HepG2 (cell line): ENCODE data around the gene SLCO4A1. TPM values are rescaled to one million over a fixed set of nuclear protein-coding genes. Genes with fewer than 3 reads are reported as not detected.

ENCODE experiments used
- CHCHD3 ChIP-seq: sonication (generic); formaldehyde crosslinking; IDR thresholded peaks from 2 replicates; pipeline ENCODE4 v1.8.0; 2022; ENCODE audit warnings: mild to moderate bottlenecking, missing genetic modification reagents, moderate library complexity
- MXD4 ChIP-seq: IDR thresholded peaks from 2 replicates; pipeline ENCODE4 v1.6.1; 2016; ENCODE audit warnings: mild to moderate bottlenecking, missing biosample characterization, missing genetic modification reagents
- NCOA2 ChIP-seq: sonication (generic); formaldehyde crosslinking; IDR thresholded peaks from 2 replicates; pipeline ENCODE4 v1.8.0; 2022; ENCODE audit warnings: inconsistent platforms
- PAWR ChIP-seq: sonication (generic); formaldehyde crosslinking; IDR thresholded peaks from 2 replicates; pipeline ENCODE4 v1.4.0; 2020; ENCODE audit warnings: missing genetic modification reagents, mild to moderate bottlenecking, borderline replicate concordance
- PHF8 ChIP-seq: sonication (generic); formaldehyde crosslinking; IDR thresholded peaks from 2 replicates; pipeline ENCODE4 v1.5.0; 2020; ENCODE audit warnings: missing genetic modification reagents
- SAFB2 ChIP-seq: sonication (generic); formaldehyde crosslinking; IDR thresholded peaks from 2 replicates; pipeline ENCODE4 v1.5.1; 2020; ENCODE audit warnings: missing genetic modification reagents, low read depth, mild to moderate bottlenecking, borderline replicate concordance
- THAP11 ChIP-seq: IDR thresholded peaks from 2 replicates; pipeline ENCODE4 v1.6.1; 2016; ENCODE audit warnings: missing biosample characterization, missing genetic modification reagents
- ZNF143 ChIP-seq: sonication (generic); formaldehyde crosslinking; IDR thresholded peaks from 2 replicates; pipeline ENCODE4 v1.4.0; 2020; ENCODE audit warnings: missing genetic modification reagents
- ZNF619 ChIP-seq: sonication (generic); formaldehyde crosslinking; IDR thresholded peaks from 2 replicates; pipeline ENCODE4 v1.4.0; 2020; ENCODE audit warnings: mild to moderate bottlenecking, missing genetic modification reagents
- ZNF782 ChIP-seq: sonication (generic); formaldehyde crosslinking; IDR thresholded peaks from 2 replicates; pipeline ENCODE4 v1.4.0; 2020; ENCODE audit warnings: missing genetic modification reagents, mild to moderate bottlenecking, borderline replicate concordance
- ZNF83 ChIP-seq: sonication (generic); formaldehyde crosslinking; IDR thresholded peaks from 2 replicates; pipeline ENCODE4 v1.4.0; 2020; ENCODE audit warnings: missing genetic modification reagents, mild to moderate bottlenecking, borderline replicate concordance
- polyA plus RNA-seq, 8 experiments: library from polyadenylated mRNA; depleted of rRNA in 3 of 8; stranded (reverse) in 7 of 8; unstranded in 1 of 8; fragments of >200 nt; fragmentation: Illumina TruSeq in 4 of 8; extraction: Trizol in 4 of 8; gene quantifications; 2 replicates each; pipeline versions ENCODE4 v1.2.1 to v1.2.3, GENCODE V29; 2011 to 2016; ENCODE audit warnings: low read depth in 4 of 8, missing spikeins in 1 of 8, mixed read lengths in 1 of 8; ENCODE audit not compliant: insufficient read depth in 1 of 8
- total RNA-seq, 5 experiments: library from RNA; depleted of rRNA; stranded (reverse); fragments of >200 nt; fragmentation: Illumina TruSeq; extraction: Trizol; gene quantifications; 2 replicates each; pipeline ENCODE4 v1.2.3, GENCODE V29; 2016; ENCODE audit warnings: low read depth in 1 of 5
- TF ChIP-seq, protein P1 (sequence below): sonication (generic); formaldehyde crosslinking; IDR thresholded peaks from 2 replicates; pipeline ENCODE4 v1.5.0; 2020; ENCODE audit warnings: mild to moderate bottlenecking, missing genetic modification reagents
- TF ChIP-seq, protein P2 (sequence below): sonication (generic); formaldehyde crosslinking; IDR thresholded peaks from 2 replicates; pipeline ENCODE4 v1.4.0; 2020; ENCODE audit warnings: missing genetic modification reagents
- TF ChIP-seq, protein P3 (sequence below): IDR thresholded peaks from 2 replicates; pipeline ENCODE4 v1.6.1; 2018; ENCODE audit warnings: missing genetic modification reagents, mild to moderate bottlenecking, missing compliant biosample characterization

The SLCO4A1 gene
- total and polyA plus RNA-seq, 2 of the 13 experiments (the other 11 are each of a cell fraction or from before 2014, with no cell fraction given) = 55.5 to 112 TPM

DNA sequence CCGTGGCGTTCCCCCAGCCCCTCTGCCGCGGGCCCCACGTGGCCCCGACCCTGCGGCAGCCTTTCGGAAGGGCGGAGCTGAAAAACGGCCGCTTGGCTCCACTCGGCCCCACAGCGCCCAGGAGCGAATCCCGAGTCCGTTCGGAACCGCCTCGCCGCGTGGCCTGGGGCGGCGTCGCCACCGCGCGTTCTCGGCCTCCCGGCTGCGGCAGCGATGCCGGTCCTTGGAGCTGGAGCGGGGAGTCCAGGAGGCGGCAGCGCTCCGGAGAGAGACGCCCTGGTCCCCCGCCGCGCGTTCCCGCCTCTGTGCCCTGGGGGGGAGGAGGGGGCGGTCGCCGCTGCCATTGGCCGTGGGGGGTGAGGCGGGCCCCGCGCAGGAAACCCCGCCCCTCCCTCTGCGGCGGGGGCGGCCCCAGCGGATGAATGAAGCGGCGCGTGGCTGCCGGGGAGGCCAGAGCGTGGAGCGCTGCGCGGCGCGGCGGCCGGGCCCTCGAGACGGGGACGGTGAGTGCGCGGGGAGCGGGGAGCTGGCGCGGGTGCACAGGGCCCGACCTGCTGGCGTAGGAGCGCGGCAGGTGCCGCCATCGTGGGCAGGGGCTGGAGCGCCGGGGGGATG, at the start of gene SLCO4A1 (continued):
- TF ChIP-seq, protein P1, sequence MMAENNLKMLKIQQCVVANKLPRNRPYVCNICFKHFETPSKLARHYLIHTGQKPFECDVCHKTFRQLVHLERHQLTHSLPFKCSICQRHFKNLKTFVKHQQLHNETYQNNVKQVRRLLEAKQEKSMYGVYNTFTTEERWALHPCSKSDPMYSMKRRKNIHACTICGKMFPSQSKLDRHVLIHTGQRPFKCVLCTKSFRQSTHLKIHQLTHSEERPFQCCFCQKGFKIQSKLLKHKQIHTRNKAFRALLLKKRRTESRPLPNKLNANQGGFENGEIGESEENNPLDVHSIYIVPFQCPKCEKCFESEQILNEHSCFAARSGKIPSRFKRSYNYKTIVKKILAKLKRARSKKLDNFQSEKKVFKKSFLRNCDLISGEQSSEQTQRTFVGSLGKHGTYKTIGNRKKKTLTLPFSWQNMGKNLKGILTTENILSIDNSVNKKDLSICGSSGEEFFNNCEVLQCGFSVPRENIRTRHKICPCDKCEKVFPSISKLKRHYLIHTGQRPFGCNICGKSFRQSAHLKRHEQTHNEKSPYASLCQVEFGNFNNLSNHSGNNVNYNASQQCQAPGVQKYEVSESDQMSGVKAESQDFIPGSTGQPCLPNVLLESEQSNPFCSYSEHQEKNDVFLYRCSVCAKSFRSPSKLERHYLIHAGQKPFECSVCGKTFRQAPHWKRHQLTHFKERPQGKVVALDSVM (CRISPR knock-in tag) = peak; percentile 41
- TF ChIP-seq ZNF782 (CRISPR knock-in tag) = no peak; the same call in 1 of the 2 replicates
- TF ChIP-seq CHCHD3 (CRISPR knock-in tag) = peak; percentile 91; the same call in 1 of the 2 replicates
- 0 out of 2 replicates have a peak, but pooled peaks have one; percentile 38 for TF ChIP-seq ZNF83 (CRISPR knock-in tag)
- peak; percentile 40; the same call in 1 of the 2 replicates for TF ChIP-seq NCOA2 (CRISPR knock-in tag)
- TF ChIP-seq ZNF143 (CRISPR knock-in tag) = 0 out of 2 replicates have a peak, but pooled peaks have one; percentile 30
- peak; percentile 99; the same call in 1 of the 2 replicates for TF ChIP-seq SAFB2 (CRISPR knock-in tag)
- 0 out of 2 replicates have a peak, but pooled peaks have one; percentile 93 for TF ChIP-seq ZNF619 (CRISPR knock-in tag)
- peak; percentile 90; the same call in 1 of the 2 replicates for TF ChIP-seq MXD4 (CRISPR knock-in tag)
- peak; percentile 75 for TF ChIP-seq PHF8 (CRISPR knock-in tag)
- TF ChIP-seq, protein P2, sequence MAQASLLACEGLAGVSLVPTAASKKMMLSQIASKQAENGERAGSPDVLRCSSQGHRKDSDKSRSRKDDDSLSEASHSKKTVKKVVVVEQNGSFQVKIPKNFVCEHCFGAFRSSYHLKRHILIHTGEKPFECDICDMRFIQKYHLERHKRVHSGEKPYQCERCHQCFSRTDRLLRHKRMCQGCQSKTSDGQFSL (CRISPR knock-in tag) = 0 out of 2 replicates have a peak, but pooled peaks have one; percentile 72
- peak; percentile 73 for TF ChIP-seq THAP11 (CRISPR knock-in tag)
- TF ChIP-seq PAWR = peak; percentile 71; the same call in 1 of the 2 replicates
- TF ChIP-seq, protein P3, sequence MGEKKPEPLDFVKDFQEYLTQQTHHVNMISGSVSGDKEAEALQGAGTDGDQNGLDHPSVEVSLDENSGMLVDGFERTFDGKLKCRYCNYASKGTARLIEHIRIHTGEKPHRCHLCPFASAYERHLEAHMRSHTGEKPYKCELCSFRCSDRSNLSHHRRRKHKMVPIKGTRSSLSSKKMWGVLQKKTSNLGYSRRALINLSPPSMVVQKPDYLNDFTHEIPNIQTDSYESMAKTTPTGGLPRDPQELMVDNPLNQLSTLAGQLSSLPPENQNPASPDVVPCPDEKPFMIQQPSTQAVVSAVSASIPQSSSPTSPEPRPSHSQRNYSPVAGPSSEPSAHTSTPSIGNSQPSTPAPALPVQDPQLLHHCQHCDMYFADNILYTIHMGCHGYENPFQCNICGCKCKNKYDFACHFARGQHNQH (CRISPR knock-in tag) = peak; percentile 81; the same call in 1 of the 2 replicates
- TF ChIP-seq, all 625 proteins: peak for 330
